A549 (cell line): Measurements from ENCODE around the gene DHX8. TPM values are rescaled to one million over a fixed set of nuclear protein-coding genes. Genes with fewer than 3 reads are reported as not detected.

Source experiments
- ATAC-seq, 2 experiments: fragments of 200-7000 bp in 1 of 2; fragments of >200 bp in 1 of 2; cut with Nextera tagmentation in 1 of 2; cut with Tn5 transposase in 1 of 2; 3 replicates each; pipeline versions ENCODE4 v1.8.0 to v1.9.1; 2018 to 2020; ENCODE audit warnings: mild to moderate bottlenecking in 1 of 2, moderate library complexity in 1 of 2
- CTCF ChIA-PET: fragments of 300-600 bp; sonication (Branson Sonifier 250); formaldehyde crosslinking; extraction: SDS; loops from one replicate; lab custom pipeline; 2021; ENCODE audit warnings: antibody characterized with exemption, inconsistent platforms; lab: Yijun Ruan, JAX
- POLR2A ChIA-PET: fragments of 350-600 bp; formaldehyde crosslinking; extraction: SDS; loops from one replicate; lab custom pipeline; 2021; ENCODE audit warnings: antibody characterized with exemption, inconsistent platforms; lab: Yijun Ruan, JAX
- DNase-seq, 2 experiments: peaks; one replicate each; pipeline versions ENCODE4 v3.0.0 to v3.0.0-alpha.2; 2011 to 2016; ENCODE audit warnings: low read depth in 1 of 2, low spot score in 1 of 2
- FAIRE-seq: peaks from 2 replicates; lab custom pipeline; 2011; peaks lifted over from hg19 to GRCh38; lab: Jason Lieb, UNC
- H3K27ac ChIP-seq, 2 experiments: fragments of >200 bp; sonication (Bioruptor Twin); formaldehyde crosslinking; 3 replicates each; pipeline ENCODE4 v1.5.1; 2016 to 2017
- H3K4me1 ChIP-seq: fragments of >200 bp; sonication (Bioruptor Twin); formaldehyde crosslinking; 3 replicates; pipeline ENCODE4 v1.6.1; 2016
- H3K4me2 ChIP-seq: fragments of >200 bp; sonication (Bioruptor Twin); formaldehyde crosslinking; 3 replicates; pipeline ENCODE4 v1.6.1; 2016
- H3K4me3 ChIP-seq: fragments of >200 bp; sonication (Bioruptor Twin); formaldehyde crosslinking; 3 replicates; pipeline ENCODE4 v1.5.1; 2016
- H3K9me3 ChIP-seq: fragments of >200 bp; sonication (Bioruptor Twin); formaldehyde crosslinking; 3 replicates; pipeline ENCODE4 v1.6.1; 2016
- BCL3 ChIP-seq: fragments of >200 bp; sonication (Bioruptor Twin); formaldehyde crosslinking; IDR thresholded peaks from 3 replicates; pipeline ENCODE4 v1.6.1; 2016
- CBX2 ChIP-seq: fragments of 200-600 bp; sonication (generic); IDR thresholded peaks from 2 replicates; pipeline ENCODE4 v1.6.1; 2016; ENCODE audit warnings: low read depth, mild to moderate bottlenecking, borderline replicate concordance
- CBX8 ChIP-seq: fragments of 200-600 bp; sonication (generic); IDR thresholded peaks from 2 replicates; pipeline ENCODE4 v1.6.1; 2016
- CHD4 ChIP-seq: fragments of 200-600 bp; sonication (generic); IDR thresholded peaks from 2 replicates; pipeline ENCODE4 v1.6.1; 2016; ENCODE audit warnings: antibody characterized with exemption, mild to moderate bottlenecking, borderline replicate concordance
- E2F6 ChIP-seq: IDR thresholded peaks from 2 replicates; pipeline ENCODE4 v1.6.1; 2012; ENCODE audit warnings: low read depth, borderline replicate concordance
- ESRRA ChIP-seq: fragments of 150-350 bp; IDR thresholded peaks from 2 replicates; pipeline ENCODE4 v1.6.1; 2014; ENCODE audit warnings: mild to moderate bottlenecking, low read length, borderline replicate concordance
- FOSL2 ChIP-seq, 2 experiments: fragments of 450-650 bp in 1 of 2; fragments of >200 bp in 1 of 2; sonication (Bioruptor Twin) in 1 of 2; formaldehyde crosslinking; IDR thresholded peaks; 2 replicates each; pipeline versions ENCODE4 v1.5.0 to v1.6.1; 2016 to 2020; ENCODE audit warnings: mild to moderate bottlenecking in 1 of 2, moderate library complexity in 1 of 2
- FOXS1 ChIP-seq: fragments of 250-450 bp; sonication (Bioruptor Pico); IDR thresholded peaks from 2 replicates; pipeline ENCODE4 v1.5.0; 2020; ENCODE audit warnings: mild to moderate bottlenecking, moderate library complexity
- GATA3 ChIP-seq: IDR thresholded peaks from 2 replicates; pipeline ENCODE4 v1.6.1; 2012; ENCODE audit warnings: borderline replicate concordance
- JUN ChIP-seq, 2 experiments: fragments of >200 bp; sonication (Bioruptor Twin); formaldehyde crosslinking; IDR thresholded peaks; 2 replicates in 1 of 2; 3 replicates in 1 of 2; pipeline ENCODE4 v1.6.1; 2016 to 2017
- JUNB ChIP-seq: fragments of >200 bp; sonication (Bioruptor Twin); formaldehyde crosslinking; IDR thresholded peaks from 2 replicates; pipeline ENCODE4 v1.6.1; 2016
- MYC ChIP-seq: IDR thresholded peaks from 2 replicates; pipeline ENCODE4 v1.6.1; 2012; ENCODE audit warnings: mild to moderate bottlenecking, inconsistent platforms, low read length, improper control_type of control experiment, borderline replicate concordance
- POLR2AphosphoS2 ChIP-seq: conservative IDR thresholded peaks from 2 replicates; pipeline ENCODE4 v1.6.1; 2012; ENCODE audit warnings: low read length, improper control_type of control experiment, inconsistent platforms
- RARB ChIP-seq: fragments of 250-450 bp; sonication (Bioruptor Pico); IDR thresholded peaks from 2 replicates; pipeline ENCODE4 v1.8.0; 2021; ENCODE audit warnings: mild to moderate bottlenecking, moderate library complexity
- SMC3 ChIP-seq: fragments of >200 bp; sonication (Bioruptor Twin); formaldehyde crosslinking; IDR thresholded peaks from 3 replicates; pipeline ENCODE4 v1.6.1; 2018; ENCODE audit warnings: inconsistent platforms
- TP53 ChIP-seq: fragments of 250-450 bp; sonication (Bioruptor Pico); IDR thresholded peaks from 2 replicates; pipeline ENCODE4 v1.5.0; 2021; ENCODE audit warnings: mild to moderate bottlenecking, moderate library complexity
- ZFP36 ChIP-seq: fragments of 450-650 bp; IDR thresholded peaks from 2 replicates; pipeline ENCODE4 v1.6.1; 2014; ENCODE audit warnings: borderline replicate concordance; ENCODE audit not compliant: partially characterized antibody
- WGBS: methylation state at CpG from one replicate; pipeline ENCODE4 v1.1.6; 2017; ENCODE audit errors: missing lambda C conversion rate; 5-methylcytosine and 5-hydroxymethylcytosine counted together
- polyA plus RNA-seq, 4 experiments: library from polyadenylated mRNA; depleted of rRNA in 3 of 4; stranded (reverse); fragments of >200 nt; fragmentation: RNase III in 1 of 4; extraction: RNeasy Plus Mini Kit Qiagen cat#74134 plus additional on column Dnase treatment in 1 of 4; gene quantifications; 2 replicates in 3 of 4; 3 replicates in 1 of 4; pipeline ENCODE4 v1.2.3, GENCODE V29; 2011 to 2017

The DHX8 gene
- polyA plus RNA-seq, 2 of the 4 experiments (the other 2 are of a cell fraction) = 33.2 to 66.0 TPM

DNA sequence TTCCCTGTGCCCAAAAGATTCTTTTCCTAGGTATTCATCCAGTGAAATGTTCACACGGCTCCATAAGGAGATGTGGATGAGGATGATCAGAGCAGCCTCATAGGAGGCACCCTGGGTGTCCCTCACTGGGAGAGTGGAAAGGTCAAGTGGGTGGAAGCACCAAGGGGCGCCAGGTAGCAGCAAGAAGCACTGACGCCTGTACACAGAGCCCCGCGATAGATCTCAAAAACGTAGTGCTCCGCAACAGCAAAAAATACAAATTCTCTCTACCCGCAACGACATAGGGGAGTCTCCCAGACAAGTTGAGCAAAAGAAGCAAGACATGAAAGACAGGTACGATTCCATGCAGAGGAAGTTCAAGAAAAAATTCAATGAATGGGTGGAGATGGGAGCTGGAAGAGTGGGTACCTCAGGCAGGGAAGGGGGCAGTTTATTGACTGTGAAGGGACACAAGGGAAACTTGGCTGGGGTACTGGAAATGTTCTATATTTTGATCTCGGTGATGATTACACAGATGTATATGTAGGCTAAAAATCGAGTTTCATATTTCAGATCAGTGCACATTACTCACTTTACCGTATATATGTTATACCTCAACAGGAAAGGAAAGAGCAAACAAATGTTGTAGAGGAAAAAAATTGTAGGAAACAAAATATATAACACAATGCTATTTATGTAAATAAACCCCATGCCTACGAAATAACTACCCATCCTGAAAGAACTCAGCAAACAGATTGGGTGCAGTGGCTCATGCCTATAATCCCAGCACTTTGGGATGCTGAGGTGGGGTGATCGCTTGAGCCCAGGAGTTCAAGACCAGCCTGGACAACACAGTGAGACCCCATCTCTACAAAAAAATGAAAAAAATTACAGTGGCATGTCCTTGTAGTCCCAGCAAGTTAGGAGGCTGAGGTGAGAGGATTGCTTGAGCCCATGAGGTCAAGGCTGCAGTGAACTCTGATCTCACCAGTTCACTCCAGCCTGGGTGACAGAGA is 80.1 kb downstream of the DHX8 start:
- Histone ChIP-seq H3K27ac (no peak overlapping the region), H3K9me3 (no peaks in the 10 kb centered on the region), H3K4me1 (no peaks in the 10 kb centered on the region), H3K4me2 (no peak overlapping the region)
- DNase-seq = no peak
- no peak for ATAC-seq
- no peak for FAIRE-seq
- CTCF ChIA-PET = interaction anchor here (1.2 to 10.2 kb wide), 6 partner anchors 11 to 203 kb away, joined by 3 to 88 read pairs (median 8); no protein-coding TSS in a partner anchor
- 71% methylated on average over 15 of the region's 15 CpGs for WGBS
- TF ChIP-seq ZFP36 = no peak
- TF ChIP-seq FOXS1 (CRISPR knock-in tag) = no peak
- no peak for TF ChIP-seq CBX8
- no peak for TF ChIP-seq SMC3
- TF ChIP-seq POLR2AphosphoS2 = no peak
- no peak for TF ChIP-seq MYC
- TF ChIP-seq TP53 (CRISPR knock-in tag) = no peak
- no peak for TF ChIP-seq ESRRA
- no peak for TF ChIP-seq CBX2
- TF ChIP-seq BCL3 = no peak
- TF ChIP-seq GATA3 = no peak
- TF ChIP-seq, all 56 proteins: peak for 0
- H3K4me3 ChIP-seq = no peak overlapping the region
- POLR2A ChIA-PET = no interaction called here

- no peak for DNase-seq
- ChIA-PET CTCF (interaction anchor here (0.7 to 12.5 kb wide), 7 partner anchors 9 to 321 kb away, joined by 3 to 257 read pairs (median 6); no protein-coding TSS in a partner anchor), POLR2A (interaction anchor here (0.7 kb wide), 1 partner anchor 81 kb away, joined by 4 read pairs; no protein-coding TSS in a partner anchor)
- FAIRE-seq = no peak
- Histone ChIP-seq H3K27ac (no peak overlapping the region), H3K4me2 (no peak overlapping the region), H3K4me3 (no peak overlapping the region), H3K9me3 (no peaks in the 10 kb centered on the region), H3K4me1 (peaks cover 20% of the 10 kb centered on the region)
- TF ChIP-seq CHD4 = no peak
- no peak for TF ChIP-seq ESRRA
- TF ChIP-seq GATA3 = no peak
- no peak for TF ChIP-seq JUNB
- 0 out of 6 replicates have a peak, but pooled peaks of 1 of the 2 experiments have one; percentile 23 for ATAC-seq
- WGBS = 83% methylated on average over 5 of the region's 5 CpGs
Observed at GRCh38 chr17:43568506-43569082, 84.8 kb downstream of the DHX8 start.

GRCh38 chr17:43570518-43570928 is 86.7 kb downstream of the DHX8 start:
- peak in 1 of 2 experiments; percentile 35; a peak in 3 of 6 replicates for ATAC-seq
- H3K27ac ChIP-seq = no peak overlapping the region
- no peaks in the 10 kb centered on the region for H3K9me3 ChIP-seq
- peak; percentile 56 for FAIRE-seq
- CTCF ChIA-PET = interaction anchor here (0.8 to 12.5 kb wide), 10 partner anchors 8 to 196 kb away, joined by 3 to 257 read pairs (median 4); partner anchors contain the start of gene DHX8
- no peak overlapping the region for H3K4me3 ChIP-seq
- TF ChIP-seq JUN (IDR thresholded peaks at IDR 0.05) (no peak), E2F6 (no peak), RARB (CRISPR knock-in tag) (no peak), FOSL2 (IDR thresholded peaks at IDR 0.05) (no peak), FOSL2 (CRISPR knock-in tag; IDR thresholded peaks at IDR 0.05) (peak; percentile 56)
- TF ChIP-seq, all 56 proteins: peak for 1
- 37% methylated on average over 3 of the region's 3 CpGs for WGBS
- peak in 1 of 2 experiments; percentile 43 for DNase-seq
- Histone ChIP-seq H3K4me2 (peak overlapping the region; percentile 6; the same call in 1 of the 3 replicates), H3K4me1 (peaks cover 24% of the 10 kb centered on the region)
- POLR2A ChIA-PET = interaction anchor here (1.2 kb wide), 2 partner anchors 25 to 27 kb away, joined by 3 to 5 read pairs; no protein-coding TSS in a partner anchor
